OCI-M1 (cell line): ENCODE results near the gene KCNG2.

Experiments used
- DNase-seq: peaks from one replicate; lab custom pipeline; 2025; lab: John Stamatoyannopoulos, UW

Gene KCNG2

DNA sequence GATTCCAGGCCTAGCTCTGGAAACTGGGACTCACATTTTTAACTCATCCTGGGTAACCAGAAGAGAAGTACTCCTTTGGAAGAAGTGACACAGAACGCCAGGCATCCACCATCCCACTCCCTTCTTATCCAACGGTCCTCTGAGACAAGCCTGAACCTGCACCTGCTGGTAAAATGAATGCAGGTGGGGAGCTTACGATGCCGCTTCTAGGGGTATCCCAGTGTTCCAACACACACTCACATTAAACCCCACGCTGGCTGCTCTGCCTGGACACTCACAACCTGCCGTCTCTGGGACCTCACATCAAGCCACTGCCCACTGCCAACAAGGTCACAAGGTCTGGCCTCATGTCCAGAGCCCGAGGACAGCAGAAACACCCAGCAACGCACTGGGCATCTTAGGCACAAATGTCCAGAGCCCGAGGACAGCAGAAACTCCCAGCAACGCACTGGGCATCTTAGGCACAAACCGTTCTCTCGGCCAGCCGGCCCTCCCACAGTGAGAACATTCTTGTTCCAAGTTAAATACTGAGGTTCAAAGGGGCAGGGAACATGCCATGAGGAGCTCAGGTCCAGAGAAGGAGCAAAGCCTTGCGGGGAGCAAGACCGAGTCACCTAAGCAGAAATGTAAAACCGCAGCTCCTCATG, 143.9 kb downstream of the KCNG2 start:
- no peak for DNase-seq

DNA sequence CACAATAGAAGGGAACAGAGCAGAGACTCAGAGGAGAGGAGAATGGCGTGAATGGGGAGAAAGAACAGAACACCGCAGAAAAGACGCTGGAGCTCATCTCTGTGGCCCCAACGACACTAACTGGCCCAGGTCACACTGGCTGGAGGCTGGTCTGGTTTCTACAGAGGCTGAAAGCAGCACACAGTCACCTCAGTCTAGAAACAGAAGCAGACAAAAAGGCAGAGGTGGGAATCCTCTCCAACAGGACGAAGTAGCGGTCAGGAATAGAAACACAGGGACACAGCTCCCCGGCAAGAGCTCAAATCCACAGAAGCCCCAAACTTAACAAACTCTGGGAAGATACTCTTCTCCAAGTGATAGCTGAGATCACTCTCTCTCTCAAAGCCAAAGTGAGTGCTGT, 144.5 kb downstream of the KCNG2 start:
- DNase-seq: no peak

- peak; percentile 59 for DNase-seq
Measured at GRCh38 chr18:79942786-79943607, 145.3 kb downstream of the KCNG2 start.

DNA sequence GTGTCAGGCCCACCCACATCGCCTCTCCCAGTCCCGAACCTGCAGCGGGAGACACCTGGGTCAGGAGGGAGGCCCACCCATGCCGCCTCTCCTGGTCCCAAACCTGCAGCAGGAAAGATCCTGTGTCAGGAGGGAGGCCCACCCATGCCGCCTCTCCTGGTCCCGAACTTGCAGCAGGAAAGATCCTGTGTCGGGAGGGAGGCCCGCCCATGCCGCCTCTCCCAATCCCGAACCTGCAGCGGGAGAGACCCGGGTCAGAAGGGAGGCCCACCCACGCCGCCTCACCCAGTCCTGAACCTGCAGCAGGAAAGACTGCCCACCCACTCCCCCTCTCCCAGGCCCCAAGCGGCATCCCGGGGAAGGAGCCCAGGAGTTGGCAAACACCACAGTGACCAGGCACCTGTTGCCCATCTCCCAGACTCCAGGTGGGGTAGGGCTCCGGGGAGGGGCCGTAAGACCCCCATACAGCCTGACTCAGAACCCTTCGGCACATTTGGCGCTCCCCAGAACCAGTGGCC, 145.9 kb downstream of the KCNG2 start:
- no peak for DNase-seq

DNA sequence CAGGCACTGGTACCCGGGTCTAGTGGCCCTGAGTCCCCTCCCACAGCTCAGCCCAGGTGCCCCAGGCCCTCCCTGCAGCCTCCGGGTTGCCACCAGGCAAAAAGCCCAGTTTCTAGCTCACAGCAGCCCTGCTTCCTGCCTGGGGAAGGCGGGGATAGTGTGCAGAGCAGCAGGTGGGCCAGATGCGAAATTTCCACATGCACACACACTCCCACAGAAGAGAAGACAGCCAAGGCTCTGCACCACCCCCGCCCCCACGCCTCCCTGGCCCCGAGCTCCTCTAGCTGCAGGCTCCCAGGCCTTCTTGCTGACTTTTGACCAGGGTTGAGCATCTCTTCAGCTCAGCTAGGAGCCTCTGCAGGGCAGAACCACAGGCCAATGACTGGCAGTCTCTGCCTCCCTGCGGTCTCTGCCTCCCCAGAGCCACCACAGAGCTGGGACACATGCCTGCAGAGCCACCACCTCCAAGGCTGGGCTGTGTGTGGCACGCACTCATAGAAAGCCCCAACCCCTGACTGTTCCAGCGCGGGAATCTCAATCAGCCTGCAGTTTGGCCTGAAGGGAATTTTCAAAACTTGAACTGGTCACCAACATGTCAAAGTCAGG, 146.5 kb downstream of the KCNG2 start:
- DNase-seq: no peak

DNA sequence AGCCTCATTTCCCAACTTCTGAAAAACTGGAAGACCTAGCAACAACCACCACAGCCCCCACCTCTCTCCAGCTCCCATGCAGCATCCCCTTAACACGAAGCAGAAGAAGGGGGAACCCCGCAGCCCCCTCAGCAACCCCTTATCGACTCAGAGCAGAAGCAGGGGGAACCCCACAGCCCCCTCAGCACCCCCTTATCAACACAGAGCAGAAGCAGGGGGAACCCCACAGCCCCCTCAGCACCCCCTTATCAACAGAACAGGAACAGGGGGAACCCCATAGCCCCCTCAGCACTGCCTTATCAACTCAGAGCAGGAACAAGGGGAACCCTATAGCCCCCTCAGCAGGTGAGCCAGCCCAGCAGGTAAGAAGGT, 147.0 kb downstream of the KCNG2 start:
- no peak for DNase-seq

- DNase-seq: no peak
Measured at GRCh38 chr18:79945118-79946042, 147.6 kb downstream of the KCNG2 start.

DNA sequence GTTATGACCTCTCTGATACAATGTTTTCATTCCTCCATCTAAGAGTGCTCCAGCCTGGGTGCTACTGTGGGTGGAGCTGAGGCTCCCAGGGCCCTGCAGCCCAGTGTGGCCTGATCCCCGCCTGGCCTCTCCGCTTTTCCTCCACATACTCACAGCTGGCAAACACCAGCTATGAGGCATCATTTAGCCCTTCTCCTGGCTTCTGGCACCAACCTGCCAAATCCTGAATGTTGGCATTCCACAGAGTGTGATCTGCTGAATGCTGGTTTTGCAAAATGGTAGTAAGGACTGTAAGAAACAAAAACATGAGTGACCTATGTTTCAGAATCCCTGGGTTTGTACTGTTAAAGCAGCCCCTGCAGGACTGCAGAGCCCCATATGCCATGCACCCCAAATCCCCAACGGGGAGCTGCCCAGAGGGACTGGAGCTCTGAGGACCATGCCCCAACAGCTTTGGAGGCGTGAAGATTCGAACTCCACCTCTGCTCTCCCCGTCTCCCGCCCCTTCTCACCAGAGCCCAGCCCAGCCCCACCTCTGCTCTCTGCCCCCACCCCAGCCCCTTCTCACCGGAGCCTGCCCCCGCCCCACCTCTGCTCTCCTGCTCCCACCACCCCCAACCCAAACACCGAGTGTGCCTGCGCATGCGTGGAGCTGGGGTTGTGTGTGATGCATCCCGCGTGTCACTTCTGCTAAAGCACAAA, 149.5 kb downstream of the KCNG2 start:
- DNase-seq: no peak

DNA sequence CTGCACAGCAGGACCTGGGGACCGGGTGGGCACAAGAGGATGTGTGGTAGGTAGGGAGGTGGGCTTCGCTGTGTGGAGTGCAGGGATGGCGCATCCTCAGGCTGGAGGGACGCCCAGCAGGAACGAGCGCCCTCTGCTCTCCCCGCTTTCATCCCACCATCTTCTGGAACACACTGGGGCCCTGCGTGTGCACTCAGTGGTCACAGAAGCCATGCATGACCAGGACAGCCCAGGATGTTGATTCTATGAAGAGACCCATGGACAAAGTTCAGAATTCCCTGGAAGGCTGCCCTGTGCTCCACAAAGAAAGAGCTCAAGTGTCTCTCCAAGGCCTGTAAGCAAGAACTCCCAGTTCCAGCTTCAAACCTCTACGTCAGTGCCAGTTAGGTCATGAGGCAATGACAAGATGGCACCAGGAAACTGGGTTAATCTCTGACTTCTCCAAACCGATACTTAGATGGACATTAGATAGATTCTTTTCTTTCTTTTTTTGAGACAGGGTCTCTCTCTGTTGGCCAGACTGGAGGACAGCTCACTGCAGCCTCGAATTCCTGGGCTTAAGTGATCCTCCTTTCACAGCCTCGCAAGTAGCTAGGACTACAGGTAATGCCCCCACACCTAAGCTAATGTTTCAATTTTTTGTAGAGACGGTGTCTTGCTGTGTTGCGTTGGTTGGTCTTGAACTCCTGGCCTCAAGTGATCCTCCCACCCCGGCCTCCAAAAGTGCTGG, 150.3 kb downstream of the KCNG2 start:
- no peak for DNase-seq

DNA sequence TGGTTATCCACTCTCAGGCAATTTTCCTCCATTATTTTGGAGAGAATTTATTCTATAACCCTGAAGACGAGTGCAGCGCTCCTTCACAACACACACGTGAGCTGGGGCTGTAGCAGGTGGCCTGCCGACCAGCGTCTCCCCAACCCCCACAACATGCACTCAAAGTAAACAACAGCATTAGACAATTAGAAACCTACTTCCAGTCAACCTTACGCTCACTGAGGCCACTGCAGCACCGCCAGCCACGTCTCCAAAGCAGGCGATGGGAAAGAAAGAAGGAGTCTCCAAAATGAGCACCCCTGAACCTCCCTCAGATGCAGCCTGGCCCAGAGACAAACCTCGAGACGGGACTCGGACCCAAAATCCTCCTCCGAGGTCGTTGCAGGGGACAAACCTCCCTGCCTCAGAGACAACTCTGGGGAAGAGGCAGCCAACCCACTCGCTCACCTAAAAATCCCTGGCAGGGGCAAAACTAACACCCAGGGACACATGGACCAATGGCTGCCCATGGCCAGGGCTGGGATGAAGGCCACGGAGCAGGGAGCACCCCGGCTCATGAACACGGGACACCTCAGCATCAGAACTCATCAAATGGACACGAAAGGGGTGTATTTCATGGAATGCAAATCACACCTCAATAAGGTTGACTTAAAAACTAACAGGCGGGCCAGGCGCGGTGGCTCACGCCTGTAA, 151.1 kb downstream of the KCNG2 start:
- no peak for DNase-seq
